Measurements from ENCODE around the gene HECW1. TPM values are rescaled to one million over a fixed set of nuclear protein-coding genes. Genes with fewer than 3 reads are reported as not detected.

Gene HECW1
- total and polyA plus RNA-seq, 10 of the 15 experiments (the other 5 are each of a cell fraction or from before 2014, with no cell fraction given), result under 0.01 to 0.31 (median 0.04) TPM; not detected in 3

- TF ChIP-seq PRDM15 (CRISPR knock-in tag; IDR thresholded peaks at IDR 0.05) (no peak), ZBTB4 (CRISPR knock-in tag; IDR thresholded peaks at IDR 0.05) (no peak), ZBTB40 (IDR thresholded peaks at IDR 0.05; ENCODE audit: borderline replicate concordance) (no peak), ZBED1 (IDR thresholded peaks at IDR 0.05; ENCODE audit: borderline replicate concordance) (no peak), PML (IDR thresholded peaks at IDR 0.05; ENCODE audit: low read length) (no peak), KAT2A (conservative IDR thresholded peaks at IDR 0.05; ENCODE audit: control insufficient read depth, low read depth, low read length) (no peak), ZNF384 (IDR thresholded peaks at IDR 0.05; ENCODE audit: borderline replicate concordance, low read depth, low read length) (no peak), KLF5 (IDR thresholded peaks at IDR 0.05; ENCODE audit: partially characterized antibody) (no peak), NKRF (conservative IDR thresholded peaks at IDR 0.05) (no peak)
These were observed 148.8 kb downstream of the HECW1 start (continued) for GRCh38 chr7:43260980-43261878.

Measured in GM12878 (cell line).